PC-3 (cell line): Measurements from ENCODE around the gene DRD1. TPM values are rescaled to one million over a fixed set of nuclear protein-coding genes. Genes with fewer than 3 reads are reported as not detected.

Experiments used
- ATAC-seq: fragments of 200-7000 bp; cut with Tn5 transposase; 2 replicates; pipeline ENCODE4 v1.9.1; 2020; ENCODE audit warnings: mild to moderate bottlenecking, moderate library complexity
- BruUV-seq: library from RNA; stranded (reverse); fragments of 400-500 nt; replicated peaks from 2 replicates; lab custom pipeline; 2021; lab: Mats Ljungman, UMichigan
- CTCF ChIA-PET: fragments of 300-600 bp; sonication (Branson Sonifier 250); formaldehyde crosslinking; loops from one replicate; lab custom pipeline; 2022; ENCODE audit warnings: antibody characterized with exemption; lab: Charles Lee
- POLR2A ChIA-PET: fragments of 300-600 bp; sonication (Branson Sonifier 250); formaldehyde crosslinking; loops from one replicate; lab custom pipeline; 2022; ENCODE audit warnings: antibody characterized with exemption; ENCODE audit not compliant: unreplicated experiment; lab: Charles Lee
- DNase-seq: peaks from one replicate; pipeline ENCODE4 v3.0.0-alpha.2; 2015
- H2AFZ ChIP-seq: fragments of 300-600 bp; sonication (generic); 2 replicates; pipeline ENCODE4 v1.6.0; 2016; ENCODE audit warnings: antibody characterized with exemption, low read length
- H3F3A ChIP-seq: fragments of 300-600 bp; sonication (generic); one replicate; pipeline ENCODE4 v1.6.0; 2017; ENCODE audit warnings: antibody characterized with exemption, low read length, control low read depth, mild to moderate bottlenecking; ENCODE audit not compliant: unreplicated experiment
- H3K27ac ChIP-seq: fragments of 300-600 bp; sonication (generic); 2 replicates; pipeline ENCODE4 v1.5.1; 2016; ENCODE audit warnings: mild to moderate bottlenecking, low read length
- H3K27me3 ChIP-seq: fragments of 300-600 bp; sonication (generic); 2 replicates; pipeline ENCODE4 v1.6.1; 2016; ENCODE audit warnings: low read length, mixed read lengths
- H3K36me3 ChIP-seq: fragments of 300-600 bp; sonication (generic); 2 replicates; pipeline ENCODE4 v1.6.1; 2016; ENCODE audit warnings: low read depth, mixed run types, low read length, mixed read lengths
- H3K4me1 ChIP-seq: fragments of 300-600 bp; sonication (generic); 2 replicates; pipeline ENCODE4 v1.5.1; 2016; ENCODE audit warnings: low read length; ENCODE audit not compliant: insufficient read depth
- H3K4me2 ChIP-seq: fragments of 300-600 bp; sonication (generic); 2 replicates; pipeline ENCODE4 v1.6.0; 2016; ENCODE audit warnings: low read length
- H3K4me3 ChIP-seq: fragments of 300-600 bp; sonication (generic); 2 replicates; pipeline ENCODE4 v1.5.1; 2016; ENCODE audit warnings: mild to moderate bottlenecking, low read length, mixed read lengths
- H3K79me2 ChIP-seq: fragments of 300-600 bp; sonication (generic); 2 replicates; pipeline ENCODE4 v1.6.1; 2017; ENCODE audit warnings: low read length, mixed read lengths
- H3K9ac ChIP-seq: fragments of 300-600 bp; sonication (generic); 2 replicates; pipeline ENCODE4 v1.6.0; 2016; ENCODE audit warnings: mild to moderate bottlenecking, low read length
- H3K9me2 ChIP-seq: fragments of 300-600 bp; sonication (generic); replicated peaks from 2 replicates; pipeline ENCODE4 v1.6.1; 2016; ENCODE audit warnings: mixed run types, low read length, mixed read lengths
- H3K9me3 ChIP-seq: fragments of 300-600 bp; sonication (generic); 2 replicates; pipeline ENCODE4 v1.6.1; 2016; ENCODE audit warnings: low read length, mixed read lengths
- H4K20me1 ChIP-seq: fragments of 300-600 bp; sonication (generic); 2 replicates; pipeline ENCODE4 v1.6.1; 2016; ENCODE audit warnings: low read length, mixed read lengths
- CTCF ChIP-seq: fragments of 300-600 bp; sonication (generic); conservative IDR thresholded peaks from 2 replicates; pipeline ENCODE4 v1.5.1; 2017; ENCODE audit warnings: antibody characterized with exemption, low read depth, mild to moderate bottlenecking, low read length
- EZH2 ChIP-seq: fragments of 300-600 bp; sonication (generic); IDR thresholded peaks from one replicate; pipeline ENCODE4 v1.6.1; 2017; ENCODE audit warnings: antibody characterized with exemption, mild to moderate bottlenecking, low read length; ENCODE audit not compliant: unreplicated experiment
- EZH2phosphoT487 ChIP-seq: fragments of 300-600 bp; sonication (generic); IDR thresholded peaks from 2 replicates; pipeline ENCODE4 v1.6.1; 2018; ENCODE audit warnings: mild to moderate bottlenecking, antibody characterized with exemption, low read length, borderline replicate concordance
- intact Hi-C: fragments of 100-400 bp; cut with micrococcal nuclease; formaldehyde crosslinking; loops from 2 replicates; pipeline ENCODE4 v1.9.0; 2023
- total RNA-seq: library from RNA; depleted of rRNA; stranded (reverse); fragments of >200 nt; gene quantifications from 2 replicates; pipeline ENCODE4 v1.2.3, GENCODE V29; 2014

DRD1 gene
- total RNA-seq, 1 experiment from 2014 or later = not detected

GRCh38 chr5:175484322-175484721 is 40.3 kb upstream of the DRD1 start:
- POLR2A ChIA-PET = no interaction called here
- Histone ChIP-seq H3K27me3 (no peaks in the 10 kb centered on the region), H3F3A (no peaks in the 10 kb centered on the region), H3K4me2 (no peak overlapping the region), H4K20me1 (peaks cover 13% of the 10 kb centered on the region; the same call in 1 of the 2 replicates), H3K79me2 (peaks cover 98% of the 10 kb centered on the region), H3K36me3 (no peaks in the 10 kb centered on the region; the same call in 1 of the 2 replicates), H3K9me2 (no peaks in the 10 kb centered on the region), H3K9me3 (no peaks in the 10 kb centered on the region), H3K9ac (no peak overlapping the region), H3K4me3 (no peak overlapping the region), H3K4me1 (peaks cover 9% of the 10 kb centered on the region; the same call in 1 of the 2 replicates), H3K27ac (no peak overlapping the region), H2AFZ (no peak overlapping the region)
- TF ChIP-seq EZH2 (no peak), CTCF (no peak), EZH2phosphoT487 (no peak)
- intact Hi-C loops = no loop called here
- CTCF ChIA-PET = no interaction called here
- ATAC-seq (no peak), DNase-seq (no peak)
- BruUV-seq = no TSS peak

- Histone ChIP-seq H3K4me1 (peaks cover 9% of the 10 kb centered on the region; the same call in 1 of the 2 replicates), H3K79me2 (peaks cover 96% of the 10 kb centered on the region), H3K9me3 (no peaks in the 10 kb centered on the region), H3K9me2 (no peaks in the 10 kb centered on the region), H4K20me1 (0 out of 2 replicates have a peak, but pooled peaks cover 8% of the 10 kb centered on the region), H3F3A (no peaks in the 10 kb centered on the region), H3K4me3 (no peak overlapping the region), H3K27me3 (no peaks in the 10 kb centered on the region), H3K9ac (no peak overlapping the region), H2AFZ (no peak overlapping the region), H3K4me2 (no peak overlapping the region), H3K27ac (no peak overlapping the region), H3K36me3 (no peaks in the 10 kb centered on the region; the same call in 1 of the 2 replicates)
- BruUV-seq = no TSS peak
- CTCF ChIA-PET = no interaction called here
- TF ChIP-seq EZH2 = no peak
- POLR2A ChIA-PET = no interaction called here
- no peak for DNase-seq
- no peak for ATAC-seq
- intact Hi-C loops = no loop called here
Observed at GRCh38 chr5:175483337-175483736, 39.4 kb upstream of the DRD1 start.

GRCh38 chr5:175479125-175479881 is 35.3 kb upstream of the DRD1 start:
- ChIA-PET POLR2A (no interaction called here), CTCF (no interaction called here)
- intact Hi-C loops = no loop called here
- H3K4me1 ChIP-seq = peaks cover 9% of the 10 kb centered on the region; the same call in 1 of the 2 replicates
- TSS peak; percentile 51 for BruUV-seq
- TF ChIP-seq EZH2 (no peak), EZH2phosphoT487 (no peak), CTCF (no peak)
- no peaks in the 10 kb centered on the region for H3K9me2 ChIP-seq
- peak overlapping the region; percentile 94 for H3K4me3 ChIP-seq
- H4K20me1 ChIP-seq = 0 out of 2 replicates have a peak, but pooled peaks cover 8% of the 10 kb centered on the region
- H3K36me3 ChIP-seq = no peaks in the 10 kb centered on the region; the same call in 1 of the 2 replicates
- peaks cover 18% of the 10 kb centered on the region for H3K27me3 ChIP-seq
- H3K9me3 ChIP-seq = no peaks in the 10 kb centered on the region
- DNase-seq (no peak), ATAC-seq (peak; percentile 3; the same call in 1 of the 2 replicates)
- H3K4me2 ChIP-seq = peak overlapping the region; percentile 89
- no peaks in the 10 kb centered on the region for H3F3A ChIP-seq
- H2AFZ ChIP-seq = peak overlapping the region; percentile 86
- H3K79me2 ChIP-seq = peaks cover 58% of the 10 kb centered on the region
- H3K9ac ChIP-seq = peak overlapping the region; percentile 95
- no peak overlapping the region for H3K27ac ChIP-seq
